Stimulated activated CD8-positive, alpha-beta memory T cell treated with anti-CD3 and anti-CD28 coated beads, Interleukin-4, amount 100 ng/mL, for 48 hours (primary cell): ENCODE measurements around the gene MYO1B.

Experiments
- DNase-seq: peaks from one replicate; pipeline ENCODE4 v3.0.0-alpha.2; 2020

The MYO1B gene

GRCh38 chr2:191301971-191302370, 56.8 kb downstream of the MYO1B start:
- DNase-seq = no peak

DNA sequence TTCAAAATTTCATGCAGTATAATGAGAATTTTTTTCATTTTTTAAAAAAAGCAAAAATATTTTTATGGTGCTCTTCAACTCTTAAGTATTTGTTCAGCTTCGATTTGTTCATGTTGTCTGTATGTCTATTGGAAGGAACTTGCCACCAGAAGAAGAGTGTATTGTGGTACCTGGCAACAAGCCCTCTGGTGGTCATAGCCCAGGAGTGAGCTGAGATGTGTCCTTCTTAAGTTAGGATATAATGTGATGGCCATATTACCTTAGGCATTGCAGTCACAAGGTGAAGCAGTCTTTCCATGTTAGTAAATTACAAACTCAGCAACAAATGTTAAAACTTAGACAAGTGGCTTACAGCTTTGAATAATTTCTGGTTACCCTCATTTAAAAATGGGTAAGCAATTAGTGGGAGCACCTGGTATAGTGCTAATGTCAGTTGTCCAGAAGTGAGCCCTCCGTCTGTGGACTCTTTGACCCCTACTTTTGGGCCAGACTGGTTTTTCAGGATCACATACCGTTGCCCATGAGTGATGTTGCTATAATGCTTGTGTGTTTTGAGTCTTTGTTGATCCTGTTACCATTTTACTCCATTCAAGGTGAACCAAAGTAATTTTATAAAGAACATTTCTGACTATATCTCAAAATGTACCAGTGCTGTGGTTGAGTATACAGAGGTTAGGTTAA, 57.4 kb downstream of the MYO1B start:
- DNase-seq = no peak

DNA sequence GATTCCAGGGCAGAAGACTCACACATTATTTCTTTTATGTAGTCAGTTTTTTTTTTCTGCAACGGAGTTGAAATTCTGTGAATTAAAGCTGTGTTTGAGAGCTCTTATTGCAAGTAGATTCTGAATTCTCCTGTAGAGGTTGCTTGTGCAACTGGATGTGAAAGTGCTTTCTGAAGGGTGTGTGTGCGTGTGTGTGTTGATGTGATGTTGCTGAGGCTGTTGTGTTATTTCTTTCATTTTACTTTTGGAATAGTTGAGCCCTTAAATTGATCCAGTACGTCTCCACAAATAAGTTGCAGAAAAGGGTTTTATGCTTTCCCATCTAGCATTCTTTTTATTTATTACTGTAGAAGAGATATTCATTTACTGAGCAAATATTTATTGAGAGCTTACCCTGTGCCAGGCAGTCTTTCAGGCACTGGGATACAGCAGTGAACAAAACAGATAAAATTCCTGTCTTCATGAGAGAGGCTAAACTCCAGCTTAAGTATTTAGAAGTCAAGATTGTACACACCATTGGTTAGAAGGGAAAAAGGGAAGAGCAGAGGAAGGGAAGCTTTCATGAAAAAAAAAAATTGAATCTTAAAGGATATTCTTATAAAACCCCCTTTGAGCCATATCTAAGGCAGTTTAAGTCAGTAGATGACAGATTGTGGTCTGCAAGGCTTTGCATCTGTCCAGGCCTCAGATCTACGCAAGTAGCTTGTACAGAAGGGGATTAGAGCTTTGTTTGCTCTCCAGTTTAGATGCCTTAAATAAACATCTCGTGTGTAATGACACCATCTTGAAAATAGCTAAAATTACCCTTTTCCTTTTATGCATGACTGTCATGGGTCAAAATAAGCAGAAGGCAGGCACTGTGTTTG, 58.2 kb downstream of the MYO1B start:
- no peak for DNase-seq

DNA sequence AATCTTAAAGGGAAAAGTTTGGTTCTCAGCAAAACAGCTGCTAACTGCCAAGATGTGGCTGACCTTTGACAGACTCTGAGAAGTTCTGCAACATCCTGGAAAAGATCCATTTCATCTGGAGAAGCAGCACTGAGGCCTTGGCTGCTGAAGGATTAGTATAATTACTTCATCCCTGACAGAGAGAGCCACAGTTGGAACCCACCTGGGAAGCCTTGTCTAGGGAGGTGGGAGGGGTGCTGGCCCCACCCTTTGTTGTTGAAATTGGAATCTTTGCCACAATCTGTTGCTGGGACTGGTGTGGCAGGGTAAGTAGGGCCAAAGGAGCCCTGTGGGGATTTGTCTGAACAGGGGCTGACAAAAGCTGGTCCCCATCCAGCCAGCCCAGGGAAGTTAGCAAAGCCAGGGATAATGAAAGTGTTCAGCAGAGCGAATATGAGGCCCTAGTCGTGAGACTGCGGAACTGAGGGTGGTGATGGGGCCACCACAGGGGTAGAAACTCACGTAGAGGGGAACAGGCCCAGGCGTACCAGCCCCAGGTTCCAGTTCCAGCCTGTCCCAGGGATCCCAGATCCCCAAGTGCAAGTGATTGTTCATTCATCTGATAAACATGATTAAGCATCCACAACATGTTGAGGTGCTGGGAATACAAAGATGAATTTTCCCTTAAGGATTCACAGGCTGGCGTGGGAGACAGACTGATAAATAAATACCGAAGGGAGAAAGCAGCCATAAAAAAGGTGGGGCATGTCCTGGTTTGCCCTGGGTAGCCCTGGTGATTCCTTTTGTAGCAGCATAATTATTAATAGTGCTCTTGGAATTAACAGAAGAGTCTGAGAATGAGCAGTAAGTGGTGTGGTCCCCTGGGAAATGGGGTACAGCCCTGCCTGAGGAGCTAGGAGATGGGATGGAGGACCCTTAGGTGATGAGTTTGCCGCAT, 60.0 kb downstream of the MYO1B start:
- no peak for DNase-seq

GRCh38 chr2:191308026-191308425, 62.8 kb downstream of the MYO1B start:
- no peak for DNase-seq

DNA sequence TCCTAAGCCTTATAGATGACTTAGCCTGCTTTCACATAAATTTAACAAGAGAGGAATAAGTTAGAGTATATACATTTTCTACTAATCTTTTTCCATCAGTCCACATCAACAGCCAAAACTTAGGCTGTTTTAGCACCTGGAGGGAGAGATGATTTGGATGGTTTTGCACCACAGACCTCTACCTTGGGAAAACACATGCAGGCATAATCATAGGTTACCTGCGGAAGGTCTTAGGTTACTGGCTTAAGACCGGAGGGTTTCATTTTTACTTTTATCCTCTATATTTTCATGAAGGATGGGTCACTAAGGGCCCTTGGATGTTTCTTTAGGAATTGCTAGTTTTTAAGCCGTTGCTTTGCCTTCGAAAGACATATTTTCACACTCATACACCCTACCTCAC, 66.0 kb downstream of the MYO1B start:
- no peak for DNase-seq

DNA sequence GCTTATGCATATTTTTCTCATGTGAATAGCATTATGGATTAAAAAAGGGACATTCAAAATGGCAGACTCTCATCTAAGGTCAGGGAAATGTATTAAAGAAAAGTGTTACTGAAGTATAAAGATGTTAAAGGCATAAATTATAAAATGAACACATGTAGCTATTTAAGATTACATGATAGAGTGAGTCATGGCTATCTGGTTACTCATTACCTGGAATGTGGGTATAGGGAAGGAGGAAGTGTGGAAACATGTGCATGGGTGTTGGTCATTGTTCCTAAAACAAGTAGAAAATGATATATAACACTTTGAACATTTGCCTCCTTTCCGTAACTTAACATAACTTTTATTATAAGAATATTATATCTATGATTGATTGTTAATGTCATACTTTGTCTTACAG, 66.4 kb downstream of the MYO1B start:
- no peak for DNase-seq

GRCh38 chr2:191312163-191312562, 67.0 kb downstream of the MYO1B start:
- DNase-seq = no peak

GRCh38 chr2:191312662-191313061, 67.5 kb downstream of the MYO1B start:
- DNase-seq = no peak

DNA sequence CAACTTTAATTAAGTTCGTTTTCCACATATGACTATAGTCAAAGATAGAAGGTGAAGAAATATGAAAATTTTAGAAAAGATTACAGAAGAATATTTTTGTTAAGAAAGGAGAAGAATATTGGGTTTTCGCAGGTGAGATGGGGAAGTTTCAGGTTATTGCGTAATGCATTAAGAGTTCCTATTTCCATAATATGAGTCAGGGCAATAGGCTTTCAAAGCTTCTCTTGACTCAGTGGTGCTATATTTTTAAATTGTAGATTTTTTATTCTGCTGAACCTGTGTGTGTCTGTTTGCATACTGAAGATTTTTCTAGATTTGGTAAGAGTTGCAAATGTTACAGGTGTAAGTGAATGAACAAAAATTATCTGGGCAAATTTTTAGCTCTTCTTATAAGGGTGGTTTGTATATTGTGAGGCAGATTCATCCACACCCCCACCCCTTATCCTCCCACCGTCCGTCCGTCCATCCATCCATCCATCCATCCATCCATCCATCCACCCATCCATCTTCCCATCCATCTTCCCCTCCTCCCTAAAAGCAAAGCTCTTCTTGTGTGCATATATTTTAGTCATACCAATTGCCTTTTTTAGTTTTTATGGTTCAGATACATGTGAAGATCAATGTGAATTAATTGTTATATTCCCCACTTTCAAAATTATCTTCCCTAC, 69.6 kb downstream of the MYO1B start:
- no peak for DNase-seq

DNA sequence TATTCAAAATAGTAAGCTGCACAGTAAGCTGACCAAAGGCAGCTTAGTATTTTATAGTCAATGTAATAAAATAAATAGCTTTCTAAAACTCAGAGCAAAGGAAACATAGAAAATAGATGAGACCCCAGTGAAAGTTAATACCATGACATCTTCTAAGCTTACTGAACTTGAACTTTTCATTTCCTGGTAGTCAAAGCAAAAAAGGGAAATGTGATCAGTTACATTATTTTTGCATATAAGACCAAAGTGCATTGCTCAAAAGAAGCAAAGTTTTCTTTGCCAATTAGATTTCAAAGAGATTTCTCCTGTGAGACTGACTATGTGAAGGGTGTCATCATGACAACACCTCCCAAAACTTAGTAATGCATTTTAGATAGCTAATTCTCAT, 70.2 kb downstream of the MYO1B start:
- no peak for DNase-seq

DNA sequence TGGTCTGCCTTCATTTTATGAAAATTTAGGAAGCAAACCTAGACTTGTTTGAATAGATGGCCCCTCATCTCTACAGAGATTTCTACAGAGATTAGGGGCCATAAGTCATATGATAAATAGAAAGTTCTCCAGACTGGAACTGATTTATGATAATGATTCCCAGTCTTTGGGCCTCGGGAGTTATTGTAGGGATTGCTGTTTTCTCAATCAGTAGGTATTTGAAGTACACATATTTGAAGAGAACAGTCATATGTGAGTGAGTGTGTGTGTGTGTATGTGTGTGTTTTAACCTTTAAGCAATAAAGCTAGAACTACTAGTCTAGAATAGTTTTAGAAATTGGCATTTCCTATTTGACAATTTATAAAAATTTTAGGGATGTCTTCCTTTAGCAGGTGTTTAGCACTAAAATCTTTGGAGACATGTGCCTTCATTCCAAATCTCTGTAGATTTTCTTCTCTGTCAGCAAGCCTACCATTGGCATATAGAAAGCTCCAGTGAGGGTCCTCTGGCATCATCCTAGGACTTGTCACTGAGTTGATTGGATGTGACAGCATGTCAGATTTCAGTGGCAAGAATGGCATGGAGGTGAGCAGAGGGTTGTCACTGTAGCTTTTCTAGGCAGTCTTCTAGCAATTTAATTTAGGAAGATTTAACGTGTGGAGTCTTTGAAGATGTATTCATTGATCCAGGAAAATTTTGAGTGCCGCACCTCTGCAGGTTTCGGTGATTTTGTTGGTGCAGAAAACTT, 71.2 kb downstream of the MYO1B start:
- no peak for DNase-seq

GRCh38 chr2:191318037-191318728, 73.0 kb downstream of the MYO1B start:
- DNase-seq = no peak

GRCh38 chr2:191318729-191319078, 73.5 kb downstream of the MYO1B start:
- DNase-seq = no peak

GRCh38 chr2:191319186-191319585, 74.0 kb downstream of the MYO1B start:
- no peak for DNase-seq

GRCh38 chr2:191320881-191321280, 75.7 kb downstream of the MYO1B start:
- no peak for DNase-seq

GRCh38 chr2:191321861-191322662, 76.9 kb downstream of the MYO1B start:
- no peak for DNase-seq

DNA sequence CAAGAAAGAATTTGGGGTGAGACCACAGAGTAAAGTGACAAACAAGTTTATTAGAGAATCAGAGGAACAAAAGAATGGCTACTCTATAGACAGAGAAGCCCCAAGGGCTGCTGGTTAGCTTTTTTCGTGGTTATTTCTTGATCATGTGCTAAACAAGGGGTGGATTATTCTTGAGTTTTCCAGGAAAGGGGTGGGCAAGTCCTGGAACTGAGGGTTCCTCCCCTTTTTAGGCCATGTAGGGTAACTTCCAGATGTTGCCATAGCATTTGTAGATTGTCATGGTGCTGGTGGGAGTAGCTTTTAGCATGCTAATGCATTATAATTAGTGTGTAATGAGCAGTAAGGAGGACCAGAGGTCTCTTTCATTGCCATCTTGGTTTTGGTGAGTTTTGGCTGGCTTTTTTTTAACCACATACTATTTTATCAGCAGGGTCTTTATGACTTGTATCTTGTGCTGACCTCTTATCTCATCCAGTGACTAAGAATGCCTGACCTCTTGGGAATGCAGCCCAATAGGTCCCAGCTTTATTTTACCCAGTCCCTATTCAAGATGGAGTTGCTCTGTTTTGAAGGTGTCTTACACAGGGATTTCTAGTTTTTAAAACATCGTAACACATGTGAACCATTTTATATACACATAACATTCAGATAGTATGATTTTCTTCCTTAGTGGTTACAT, 77.8 kb downstream of the MYO1B start:
- DNase-seq = no peak

DNA sequence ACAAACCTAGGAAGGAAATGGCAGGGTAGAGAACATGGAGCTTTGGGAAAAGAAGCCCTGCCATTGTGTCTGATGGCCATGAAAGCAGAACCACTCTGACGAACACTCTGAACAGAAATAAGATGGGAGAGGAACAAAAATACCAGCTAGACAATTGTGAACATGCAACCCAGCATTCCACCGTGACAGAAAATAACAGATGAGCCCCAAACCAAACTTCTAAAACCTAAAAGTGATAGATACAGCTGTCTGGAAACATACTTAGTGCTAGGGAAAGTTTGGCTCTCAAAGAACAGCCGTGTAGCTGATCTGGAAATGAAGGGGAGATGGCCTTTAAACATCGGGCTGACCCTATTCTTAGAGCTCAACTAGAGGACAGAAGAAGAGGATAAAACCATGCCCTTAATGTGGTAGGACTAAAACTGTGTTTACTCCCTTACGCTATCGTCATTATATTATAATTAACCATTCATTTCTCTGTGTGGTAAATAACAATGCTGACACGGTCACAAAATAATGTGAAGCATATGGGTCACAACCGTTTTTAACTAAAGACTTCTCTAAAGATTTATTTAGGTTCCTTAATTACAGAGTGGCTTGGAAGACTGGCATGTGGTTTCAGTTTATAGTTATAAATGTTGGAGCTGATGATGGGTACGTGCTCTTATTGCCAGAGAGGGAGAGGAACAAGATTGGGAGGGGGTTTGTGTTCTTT, 80.6 kb downstream of the MYO1B start:
- DNase-seq = no peak
